ENCODE data around the gene MED29. TPM values are rescaled to one million over a fixed set of nuclear protein-coding genes. Genes with fewer than 3 reads are reported as not detected.

Gene MED29
- total RNA-seq, 1 experiment from 2014 or later = 32.0 TPM

GRCh38 chr19:39380521-39381502 is 10.4 kb upstream of the MED29 start:
- ATAC-seq (no peak), DNase-seq (ENCODE audit: low read depth, low spot score) (no peak)
- POLR2A ChIA-PET = interaction anchor here (0.6 kb wide), 1 partner anchor 14 kb away, joined by 3 read pairs; no protein-coding TSS in a partner anchor
- no TSS peak for BruUV-seq (replicated peaks)
- Histone ChIP-seq H3K4me1 (ENCODE audit: control insufficient read depth in 1 of 2, insufficient read depth in 2 of 2, low read length in 2 of 2) (no peaks in the 10 kb centered on the region), H2AFZ (ENCODE audit: low read depth, low read length, poor library complexity, severe bottlenecking) (no peak overlapping the region), H3K36me3 (ENCODE audit: control insufficient read depth in 1 of 2, insufficient read depth in 2 of 2, low read length in 2 of 2) (peaks cover 54 to 70% of the 10 kb centered on the region in 2 experiments; a peak in 3 of 4 replicates), H3K27ac (ENCODE audit: low read depth, low read length) (no peak overlapping the region; the same call in 1 of the 2 replicates), H3K4me2 (ENCODE audit: low read length) (no peak overlapping the region), H3K9ac (ENCODE audit: low read length) (no peak overlapping the region), H4K20me1 (ENCODE audit: insufficient read depth) (no peaks in the 10 kb centered on the region), H3K9me3 (ENCODE audit: control insufficient read depth in 1 of 2, insufficient read depth in 1 of 2, low read depth in 1 of 2, low read length in 2 of 2) (no peaks in the 10 kb centered on the region), H3K4me3 (replicated peaks in 1 of 2; ENCODE audit: low read depth in 1 of 2, low read length in 2 of 2) (no peak overlapping the region), H3K27me3 (ENCODE audit: insufficient read depth, low read length) (no peaks in the 10 kb centered on the region), H3K9me2 (ENCODE audit: insufficient read depth) (no peaks in the 10 kb centered on the region), H3K79me2 (ENCODE audit: insufficient read depth, low read length) (no peaks in the 10 kb centered on the region)
- CTCF ChIA-PET = no interaction called here
- intact Hi-C loops (cut with micrococcal nuclease) = no loop called here
- TF ChIP-seq, protein P1, sequence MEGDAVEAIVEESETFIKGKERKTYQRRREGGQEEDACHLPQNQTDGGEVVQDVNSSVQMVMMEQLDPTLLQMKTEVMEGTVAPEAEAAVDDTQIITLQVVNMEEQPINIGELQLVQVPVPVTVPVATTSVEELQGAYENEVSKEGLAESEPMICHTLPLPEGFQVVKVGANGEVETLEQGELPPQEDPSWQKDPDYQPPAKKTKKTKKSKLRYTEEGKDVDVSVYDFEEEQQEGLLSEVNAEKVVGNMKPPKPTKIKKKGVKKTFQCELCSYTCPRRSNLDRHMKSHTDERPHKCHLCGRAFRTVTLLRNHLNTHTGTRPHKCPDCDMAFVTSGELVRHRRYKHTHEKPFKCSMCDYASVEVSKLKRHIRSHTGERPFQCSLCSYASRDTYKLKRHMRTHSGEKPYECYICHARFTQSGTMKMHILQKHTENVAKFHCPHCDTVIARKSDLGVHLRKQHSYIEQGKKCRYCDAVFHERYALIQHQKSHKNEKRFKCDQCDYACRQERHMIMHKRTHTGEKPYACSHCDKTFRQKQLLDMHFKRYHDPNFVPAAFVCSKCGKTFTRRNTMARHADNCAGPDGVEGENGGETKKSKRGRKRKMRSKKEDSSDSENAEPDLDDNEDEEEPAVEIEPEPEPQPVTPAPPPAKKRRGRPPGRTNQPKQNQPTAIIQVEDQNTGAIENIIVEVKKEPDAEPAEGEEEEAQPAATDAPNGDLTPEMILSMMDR (IDR thresholded peaks at IDR 0.05 in 2 of 3, conservative IDR thresholded peaks at IDR 0.05 in 1 of 3; ENCODE audit: borderline replicate concordance in 1 of 3, insufficient read depth in 1 of 3, low read depth in 2 of 3, low read length in 2 of 3) = no peak
- TF ChIP-seq POLR2AphosphoS5 (IDR thresholded peaks at IDR 0.05; ENCODE audit: low read depth, low read length) (no peak), RAD21 (IDR thresholded peaks at IDR 0.05; ENCODE audit: low read depth) (no peak), CBX3 (IDR thresholded peaks at IDR 0.05; ENCODE audit: low read depth) (no peak), EZH2phosphoT487 (IDR thresholded peaks at IDR 0.05; ENCODE audit: borderline replicate concordance) (no peak), CEBPB (IDR thresholded peaks at IDR 0.05; ENCODE audit: low read depth) (no peak), YY1 (IDR thresholded peaks at IDR 0.05; ENCODE audit: extremely low read depth, insufficient replicate concordance, low read depth, low read length) (no peak), MAX (IDR thresholded peaks at IDR 0.05) (no peak), SIN3A (IDR thresholded peaks at IDR 0.05; ENCODE audit: low read depth) (no peak), EZH2 (IDR thresholded peaks at IDR 0.05) (no peak), FOSL1 (IDR thresholded peaks at IDR 0.05; ENCODE audit: low read depth) (no peak), ELF1 (IDR thresholded peaks at IDR 0.05; ENCODE audit: borderline replicate concordance, low read depth) (no peak), ZFX (IDR thresholded peaks at IDR 0.05) (no peak), JUND (IDR thresholded peaks at IDR 0.05) (no peak), TCF7L2 (IDR thresholded peaks at IDR 0.05; ENCODE audit: borderline replicate concordance, extremely low read depth, insufficient read depth, insufficient read length) (no peak), ZBTB33 (IDR thresholded peaks at IDR 0.05; ENCODE audit: extremely low read depth, insufficient replicate concordance, low read length) (no peak), POLR2A (IDR thresholded peaks at IDR 0.05; ENCODE audit: borderline replicate concordance, extremely low read depth, insufficient read depth, insufficient read length) (no peak)
- TF ChIP-seq, protein P2, sequence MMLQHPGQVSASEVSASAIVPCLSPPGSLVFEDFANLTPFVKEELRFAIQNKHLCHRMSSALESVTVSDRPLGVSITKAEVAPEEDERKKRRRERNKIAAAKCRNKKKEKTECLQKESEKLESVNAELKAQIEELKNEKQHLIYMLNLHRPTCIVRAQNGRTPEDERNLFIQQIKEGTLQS (IDR thresholded peaks at IDR 0.05) = no peak
- RAD21 ChIA-PET (ENCODE audit: low non-redundant PET in 1 of 2, low total read pairs in 2 of 2, uncharacterized antibody in 2 of 2, unreplicated experiment in 2 of 2) = no interaction called here
